ENCODE measurements around the gene PTPRS. TPM values are rescaled to one million over a fixed set of nuclear protein-coding genes. Genes with fewer than 3 reads are reported as not detected.
"Not testable (repeated sequence)": the region's sequence is repeated elsewhere in the genome, so short reads cannot be mapped to it uniquely, and the experiment has no call there.

Gene PTPRS
- total RNA-seq: 0.21 TPM in 1 of 2 replicates, not detected in the other

DNA sequence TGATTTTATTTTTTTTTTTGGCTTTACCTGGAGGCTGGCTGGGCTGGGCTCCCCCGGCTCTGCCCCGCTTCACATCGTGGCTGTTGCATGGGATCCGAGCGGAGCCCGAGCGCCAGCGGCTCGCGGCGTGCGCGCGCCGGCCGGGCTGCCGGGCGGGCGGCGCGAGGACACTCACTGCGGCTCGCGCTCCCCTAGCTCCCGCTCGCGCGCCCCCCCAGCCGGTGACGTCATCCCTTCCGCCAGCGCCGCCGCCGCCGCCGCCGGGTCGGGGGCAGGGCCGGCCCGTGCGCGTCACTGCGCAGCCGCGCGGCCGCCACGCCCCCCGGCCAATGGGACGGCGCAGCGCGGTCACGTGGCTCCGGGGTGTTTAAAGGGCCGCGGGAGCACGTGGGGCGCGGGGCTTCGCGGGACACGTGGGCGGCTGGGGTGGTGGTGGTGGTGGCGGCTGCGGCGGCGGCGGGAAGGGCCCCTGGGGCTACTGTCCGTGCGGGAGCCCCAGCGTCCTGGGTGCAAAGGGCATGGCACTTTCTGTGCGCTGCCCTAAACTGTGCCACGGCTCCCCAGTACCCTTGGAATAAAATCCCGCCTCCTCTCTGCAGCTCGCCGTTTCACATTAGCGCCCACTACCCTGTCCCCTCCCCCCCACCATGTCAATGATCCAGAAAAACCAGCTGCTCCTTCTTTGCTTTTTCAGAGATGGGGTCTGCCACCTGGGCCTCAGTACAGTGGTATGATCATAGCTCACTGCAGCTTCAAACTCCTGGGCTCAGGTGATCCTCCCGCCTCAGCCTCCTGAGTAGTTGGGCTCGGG lies at the start of gene PTPRS:
Gene PTPRS (minus strand): TSS at position 176 of the 811 bp plus-strand sequence. CDS start 54,672 bp downstream, outside the sequence.
- Mint-ChIP-seq H3K27ac (peak within 1 kb of the TSS; percentile 11), H3K36me3 (ENCODE audit: low read depth) (no peaks in the 10 kb centered on the region), H3K4me1 (ENCODE audit: low read depth) (peaks cover 5% of the 10 kb centered on the region), H3K27me3 (ENCODE audit: insufficient read depth) (peaks cover 41% of the 10 kb centered on the region), H3K9me3 (no peaks in the 10 kb centered on the region), H3K4me3 (peak within 1 kb of the TSS; percentile 54)
- peak; percentile 23 for DNase-seq (ENCODE audit: low spot score)
- intact Hi-C loops (cut with micrococcal nuclease): no loop called here

GRCh38 chr19:5389353-5389752 lies 48.7 kb upstream of the PTPRS start:
- Mint-ChIP-seq H3K4me1 (ENCODE audit: low read depth) (no peaks in the 10 kb centered on the region), H3K27me3 (ENCODE audit: insufficient read depth) (no peaks in the 10 kb centered on the region), H3K4me3 (no peak overlapping the region), H3K36me3 (ENCODE audit: low read depth) (peaks cover 2% of the 10 kb centered on the region), H3K9me3 (peaks cover 18% of the 10 kb centered on the region), H3K27ac (no peak overlapping the region)
- DNase-seq (ENCODE audit: low spot score): no peak
- intact Hi-C loops (cut with micrococcal nuclease): no loop called here

- H3K36me3 Mint-ChIP-seq (ENCODE audit: low read depth): peaks cover 2% of the 10 kb centered on the region
- H3K9me3 Mint-ChIP-seq: peaks cover 27% of the 10 kb centered on the region
- no peak for DNase-seq (ENCODE audit: low spot score)
- H3K4me1 Mint-ChIP-seq (ENCODE audit: low read depth): no peaks in the 10 kb centered on the region
- no peak overlapping the region for H3K4me3 Mint-ChIP-seq
- H3K27me3 Mint-ChIP-seq (ENCODE audit: insufficient read depth): no peaks in the 10 kb centered on the region
- H3K27ac Mint-ChIP-seq: no peak overlapping the region
- intact Hi-C loops (cut with micrococcal nuclease): no loop called here
These were observed 46.9 kb upstream of the PTPRS start for GRCh38 chr19:5387472-5387871.

- H3K36me3 Mint-ChIP-seq (ENCODE audit: low read depth): peaks cover 2% of the 10 kb centered on the region
- H3K9me3 Mint-ChIP-seq: peaks cover 33% of the 10 kb centered on the region
- no peaks in the 10 kb centered on the region for H3K27me3 Mint-ChIP-seq (ENCODE audit: insufficient read depth)
- no peak overlapping the region for H3K27ac Mint-ChIP-seq
- no peak for DNase-seq (ENCODE audit: low spot score)
- H3K4me3 Mint-ChIP-seq: no peak overlapping the region
- no peaks in the 10 kb centered on the region for H3K4me1 Mint-ChIP-seq (ENCODE audit: low read depth)
- intact Hi-C loops (cut with micrococcal nuclease): no loop called here
These were observed 46.2 kb upstream of the PTPRS start for GRCh38 chr19:5386841-5387240.

- H3K27me3 Mint-ChIP-seq (ENCODE audit: insufficient read depth); H3K4me3 Mint-ChIP-seq; DNase-seq (ENCODE audit: low spot score); H3K27ac Mint-ChIP-seq; H3K4me1 Mint-ChIP-seq (ENCODE audit: low read depth); intact Hi-C loops (cut with micrococcal nuclease); H3K36me3 Mint-ChIP-seq (ENCODE audit: low read depth): not testable (repeated sequence)
- H3K9me3 Mint-ChIP-seq: peaks cover 38% of the 10 kb centered on the region
These were observed 40.6 kb upstream of the PTPRS start for GRCh38 chr19:5381197-5381596.

DNA sequence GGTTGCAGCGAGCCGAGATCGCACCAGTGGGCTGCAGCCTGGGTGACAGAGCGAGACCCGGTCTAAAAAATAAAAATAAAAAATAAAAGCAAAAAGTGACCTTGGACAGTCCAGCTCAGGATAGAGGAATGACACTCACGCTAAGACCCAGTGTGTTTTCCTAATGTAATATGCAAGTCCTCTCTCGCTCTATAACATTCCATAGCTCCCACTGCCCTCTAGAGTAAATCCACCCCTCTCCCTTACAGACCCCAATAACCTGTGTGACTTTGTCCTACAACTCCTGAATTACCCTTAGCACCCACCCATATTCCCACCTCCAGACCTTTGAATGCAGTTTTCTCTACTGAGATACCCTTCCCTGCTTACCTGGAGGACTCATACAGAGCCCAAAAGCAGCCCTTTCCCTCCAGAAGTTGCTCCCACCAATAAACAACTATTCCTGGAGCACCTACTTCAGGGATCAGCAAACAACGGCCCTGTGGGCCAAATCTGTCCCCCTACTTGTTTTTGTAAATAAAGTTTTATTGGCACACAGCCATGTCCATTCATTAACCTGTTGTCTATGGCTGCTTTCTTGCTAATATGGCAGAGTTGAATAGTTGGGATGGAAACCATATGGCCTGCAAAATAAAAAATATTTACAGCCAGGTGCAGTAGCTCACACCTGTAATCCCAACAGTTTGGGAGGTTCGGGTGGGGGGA lies 39.8 kb upstream of the PTPRS start:
- H3K27ac Mint-ChIP-seq: no peak overlapping the region
- no peaks in the 10 kb centered on the region for H3K27me3 Mint-ChIP-seq (ENCODE audit: insufficient read depth)
- no peak for DNase-seq (ENCODE audit: low spot score)
- intact Hi-C loops (cut with micrococcal nuclease): no loop called here
- H3K4me3 Mint-ChIP-seq: no peak overlapping the region
- peaks cover 2% of the 10 kb centered on the region for H3K36me3 Mint-ChIP-seq (ENCODE audit: low read depth)
- H3K4me1 Mint-ChIP-seq (ENCODE audit: low read depth): no peaks in the 10 kb centered on the region
- peaks cover 38% of the 10 kb centered on the region for H3K9me3 Mint-ChIP-seq

- DNase-seq (ENCODE audit: low spot score): no peak
- Mint-ChIP-seq H3K36me3 (ENCODE audit: low read depth) (no peaks in the 10 kb centered on the region), H3K4me3 (no peak overlapping the region), H3K27ac (no peak overlapping the region), H3K9me3 (peaks cover 39% of the 10 kb centered on the region), H3K27me3 (ENCODE audit: insufficient read depth) (no peaks in the 10 kb centered on the region), H3K4me1 (ENCODE audit: low read depth) (no peaks in the 10 kb centered on the region)
- intact Hi-C loops (cut with micrococcal nuclease): no loop called here
These were observed 36.3 kb upstream of the PTPRS start for GRCh38 chr19:5376928-5377327.

DNA sequence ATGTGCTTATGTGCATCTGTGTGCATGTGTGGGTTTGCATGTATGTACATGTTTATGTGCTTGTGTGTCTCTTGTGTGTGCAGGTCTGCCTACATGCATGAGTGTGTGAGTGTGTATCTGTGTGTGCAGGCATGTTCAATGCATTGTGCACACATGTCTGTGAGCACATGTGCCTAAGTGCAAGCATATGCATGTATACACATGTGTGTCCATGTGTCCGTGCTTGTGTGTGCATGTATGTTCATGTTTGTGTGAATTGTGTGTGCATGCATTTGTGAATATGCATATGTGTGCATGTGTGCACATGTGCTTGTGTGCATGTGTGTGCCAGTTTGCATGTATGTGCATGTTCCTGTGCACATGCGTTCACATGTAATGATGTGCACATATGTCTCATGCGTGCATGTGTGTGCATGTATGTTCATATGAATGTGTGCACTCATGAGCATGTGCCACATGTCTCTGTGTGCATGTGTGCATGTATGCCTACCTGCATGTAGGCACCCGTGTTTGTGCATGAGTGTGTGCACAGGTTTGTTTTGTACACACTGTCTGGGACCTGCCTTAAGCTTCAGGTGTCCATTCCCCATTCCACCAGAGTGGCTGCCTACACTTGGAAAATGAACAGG lies 32.1 kb upstream of the PTPRS start:
- no peak overlapping the region for H3K4me3 Mint-ChIP-seq
- H3K9me3 Mint-ChIP-seq: peaks cover 23% of the 10 kb centered on the region
- no peaks in the 10 kb centered on the region for H3K27me3 Mint-ChIP-seq (ENCODE audit: insufficient read depth)
- DNase-seq (ENCODE audit: low spot score): no peak
- H3K36me3 Mint-ChIP-seq (ENCODE audit: low read depth): no peaks in the 10 kb centered on the region
- no peaks in the 10 kb centered on the region for H3K4me1 Mint-ChIP-seq (ENCODE audit: low read depth)
- intact Hi-C loops (cut with micrococcal nuclease): no loop called here
- H3K27ac Mint-ChIP-seq: no peak overlapping the region

DNA sequence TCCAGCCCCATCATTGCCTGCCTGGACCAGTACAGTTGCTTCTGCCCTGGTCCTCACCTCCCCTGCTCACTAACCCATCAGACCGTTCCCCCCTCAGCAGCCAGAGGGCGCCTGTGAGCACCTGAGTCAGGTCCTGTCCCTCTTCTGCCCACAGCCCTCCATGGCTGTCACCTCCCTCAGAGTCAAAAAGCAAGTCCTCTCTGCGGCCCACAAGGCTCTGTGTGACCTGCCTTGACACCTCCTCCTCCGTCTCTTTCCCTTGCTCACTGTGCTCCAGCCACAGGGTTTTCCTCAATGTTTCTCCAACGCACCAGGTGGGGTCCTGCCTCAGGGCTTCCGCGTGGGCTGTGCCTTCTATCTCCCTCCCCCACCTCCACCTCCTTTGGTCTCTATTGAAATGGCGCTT lies 29.4 kb upstream of the PTPRS start:
- intact Hi-C loops (cut with micrococcal nuclease): loop anchor here (1.0 kb wide), 1 partner anchor 208 kb away; no protein-coding TSS in a partner anchor
- no peak overlapping the region for H3K27ac Mint-ChIP-seq
- no peaks in the 10 kb centered on the region for H3K36me3 Mint-ChIP-seq (ENCODE audit: low read depth)
- H3K9me3 Mint-ChIP-seq: peaks cover 22% of the 10 kb centered on the region
- H3K4me3 Mint-ChIP-seq: no peak overlapping the region
- no peaks in the 10 kb centered on the region for H3K4me1 Mint-ChIP-seq (ENCODE audit: low read depth)
- peak; percentile 11 for DNase-seq (ENCODE audit: low spot score)
- no peaks in the 10 kb centered on the region for H3K27me3 Mint-ChIP-seq (ENCODE audit: insufficient read depth)

- Mint-ChIP-seq H3K9me3 (peaks cover 16% of the 10 kb centered on the region), H3K4me1 (ENCODE audit: low read depth) (no peaks in the 10 kb centered on the region), H3K27ac (no peak overlapping the region), H3K27me3 (ENCODE audit: insufficient read depth) (no peaks in the 10 kb centered on the region), H3K36me3 (ENCODE audit: low read depth) (no peaks in the 10 kb centered on the region), H3K4me3 (no peak overlapping the region)
- DNase-seq (ENCODE audit: low spot score): no peak
- intact Hi-C loops (cut with micrococcal nuclease): loop anchor here (1.0 kb wide), 1 partner anchor 209 kb away; no protein-coding TSS in a partner anchor
These were observed 28.7 kb upstream of the PTPRS start for GRCh38 chr19:5369304-5369703.

GRCh38 chr19:5367530-5368133 lies 27.0 kb upstream of the PTPRS start:
- Mint-ChIP-seq H3K36me3 (ENCODE audit: low read depth) (no peaks in the 10 kb centered on the region), H3K9me3 (peaks cover 8% of the 10 kb centered on the region), H3K4me3 (no peak overlapping the region), H3K27me3 (ENCODE audit: insufficient read depth) (no peaks in the 10 kb centered on the region), H3K4me1 (ENCODE audit: low read depth) (no peaks in the 10 kb centered on the region), H3K27ac (no peak overlapping the region)
- intact Hi-C loops (cut with micrococcal nuclease): no loop called here
- no peak for DNase-seq (ENCODE audit: low spot score)

DNA sequence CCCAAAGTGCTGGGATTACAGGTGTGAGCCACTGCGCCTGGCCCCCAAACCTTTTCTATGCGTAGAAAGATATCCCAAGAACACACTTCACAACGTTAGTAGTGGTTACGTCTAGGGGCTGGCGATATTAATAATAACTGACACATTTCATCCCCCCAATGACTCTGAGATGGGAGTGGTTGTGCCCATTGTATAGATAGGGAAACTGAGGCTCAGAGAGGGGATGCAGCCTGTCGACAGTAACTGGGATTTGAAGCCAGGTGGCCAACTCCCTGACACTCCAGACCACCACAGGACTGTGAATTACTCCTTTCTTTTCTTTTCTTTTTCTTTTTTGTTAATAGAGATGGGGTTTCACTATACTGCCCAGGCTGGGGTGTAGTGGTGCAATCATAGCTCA lies 25.3 kb upstream of the PTPRS start:
- no peak for DNase-seq (ENCODE audit: low spot score)
- no peaks in the 10 kb centered on the region for H3K4me1 Mint-ChIP-seq (ENCODE audit: low read depth)
- intact Hi-C loops (cut with micrococcal nuclease): no loop called here
- H3K27me3 Mint-ChIP-seq (ENCODE audit: insufficient read depth): no peaks in the 10 kb centered on the region
- no peak overlapping the region for H3K4me3 Mint-ChIP-seq
- H3K27ac Mint-ChIP-seq: no peak overlapping the region
- no peaks in the 10 kb centered on the region for H3K36me3 Mint-ChIP-seq (ENCODE audit: low read depth)
- H3K9me3 Mint-ChIP-seq: no peaks in the 10 kb centered on the region
